NCI-H2029 (cell line): ENCODE measurements around the gene UNC13C.

Experiments used
- DNase-seq: peaks from one replicate; lab custom pipeline; 2025; lab: John Stamatoyannopoulos, UW

Gene UNC13C

DNA sequence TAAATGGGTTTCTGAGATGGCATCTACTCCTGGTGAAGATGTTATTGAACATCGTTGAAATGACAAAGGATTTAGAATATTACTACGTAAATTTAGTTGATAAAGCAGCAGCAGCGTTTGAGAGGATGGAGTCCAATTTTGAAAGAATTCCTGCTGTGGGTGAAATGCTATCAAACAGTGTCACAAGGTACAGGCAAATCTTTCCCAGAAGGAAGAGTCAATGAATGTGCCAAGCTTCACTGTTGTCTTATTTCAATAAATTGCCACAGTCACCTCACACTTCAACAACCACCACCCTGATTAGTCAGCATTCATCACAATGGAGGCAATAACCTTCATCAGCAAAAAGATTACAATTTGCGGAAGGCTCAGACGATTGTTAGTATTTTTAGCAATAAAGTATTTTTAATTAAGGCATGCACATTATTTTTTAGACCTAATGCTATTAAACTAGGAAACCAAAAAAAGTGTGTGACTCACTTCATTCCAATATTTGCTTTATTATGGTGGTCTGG, 142.8 kb downstream of the UNC13C start:
- DNase-seq, result no peak

DNA sequence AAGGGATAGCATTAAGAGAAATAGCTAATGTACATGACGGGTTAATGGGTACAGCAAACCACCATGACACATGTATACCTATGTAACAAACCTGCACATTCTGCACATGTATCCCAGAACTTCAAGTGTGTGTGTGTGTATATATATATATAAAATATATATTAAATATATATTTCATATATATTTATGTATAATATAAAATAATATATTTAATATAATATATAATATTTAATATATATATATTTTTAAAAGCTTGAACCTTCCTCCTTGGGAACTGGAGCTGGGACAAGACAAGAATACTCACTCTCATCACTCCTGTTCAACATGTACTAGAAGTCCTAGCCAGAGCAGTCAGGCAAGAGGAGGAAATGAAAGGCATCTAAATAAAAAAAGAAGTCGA, 149.3 kb downstream of the UNC13C start:
- no peak for DNase-seq

- DNase-seq, result no peak
Measured at GRCh38 chr15:54131410-54131809, 153.2 kb downstream of the UNC13C start.

- no peak for DNase-seq
Measured at GRCh38 chr15:54149115-54149531, 170.9 kb downstream of the UNC13C start.

DNA sequence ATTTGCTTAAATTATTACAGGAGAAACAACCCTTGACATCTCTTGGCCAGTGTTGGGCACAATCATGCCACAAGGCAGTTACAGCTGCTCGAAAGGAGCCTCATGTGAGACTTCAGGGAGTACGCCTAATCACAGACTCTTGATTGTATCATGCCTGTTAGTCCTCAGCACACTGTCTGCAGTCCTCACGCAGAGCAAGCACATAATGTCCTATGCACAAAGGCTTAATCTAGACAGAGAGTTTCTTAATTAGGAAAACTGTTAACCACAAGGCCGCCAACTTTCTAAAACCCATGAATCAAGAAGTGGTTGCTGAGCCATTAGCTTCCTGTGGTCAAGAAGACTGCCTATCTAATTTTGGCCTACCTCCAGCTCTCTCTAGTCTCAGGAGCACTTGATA, 172.0 kb downstream of the UNC13C start:
- DNase-seq, result no peak

DNA sequence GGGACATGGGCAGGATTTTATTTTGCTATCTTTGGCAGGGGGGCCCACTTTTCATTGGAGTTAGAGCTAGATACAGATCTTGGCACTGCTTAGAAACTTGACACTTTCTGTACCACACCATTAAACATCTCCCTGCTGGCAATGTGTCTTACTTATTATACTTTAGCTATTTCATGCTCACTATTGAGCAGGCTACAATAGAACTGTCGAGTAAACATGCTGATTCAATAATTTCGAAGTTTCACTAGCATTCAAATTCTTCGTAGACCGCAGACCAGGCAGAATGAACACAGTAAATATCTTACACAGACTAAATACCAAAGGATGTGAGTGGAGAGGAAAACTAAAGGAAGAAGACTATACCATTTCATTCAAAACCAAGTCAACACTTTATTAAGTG, 180.8 kb downstream of the UNC13C start:
- no peak for DNase-seq

DNA sequence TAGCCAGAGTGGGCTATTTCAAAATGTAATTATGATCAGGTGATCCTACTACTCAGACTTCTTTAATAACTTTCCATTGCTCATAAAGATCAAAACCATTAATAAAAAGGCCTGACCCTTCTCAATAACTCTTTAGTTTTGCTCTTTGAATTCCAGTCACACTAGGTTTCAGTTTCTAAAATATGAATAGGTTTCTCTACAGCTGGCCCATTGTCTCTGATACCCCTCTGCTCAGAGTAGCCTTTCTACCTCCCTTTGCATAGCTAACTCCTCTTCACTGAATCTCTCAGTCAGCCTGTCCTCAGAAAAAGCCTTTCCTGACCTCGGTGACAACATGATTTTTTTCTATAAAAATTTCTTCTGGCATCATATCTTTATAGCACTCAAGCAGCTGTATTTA, 209.1 kb downstream of the UNC13C start:
- no peak for DNase-seq

DNA sequence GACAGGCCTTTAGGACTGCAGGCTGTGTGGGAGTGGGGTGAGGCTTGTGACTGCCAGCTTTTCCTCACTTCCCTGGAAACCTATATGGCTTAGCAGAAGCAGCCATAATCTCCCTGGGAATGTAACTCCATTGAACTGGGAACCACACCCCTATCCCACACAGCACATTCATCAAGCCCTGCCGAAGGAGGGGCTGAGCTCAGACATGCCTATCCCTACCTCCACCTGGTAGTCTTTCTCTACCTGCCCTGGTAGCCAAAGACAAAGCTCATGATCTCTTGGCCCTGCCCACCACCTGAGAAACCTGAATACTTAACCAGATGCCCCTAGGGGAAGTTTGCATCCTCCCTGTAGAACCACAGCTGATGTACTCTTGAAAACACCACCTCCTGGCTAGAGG, 219.8 kb downstream of the UNC13C start:
- DNase-seq, result no peak

GRCh38 chr15:54206586-54207321, 228.5 kb downstream of the UNC13C start:
- DNase-seq, result no peak

- DNase-seq, result no peak
Measured at GRCh38 chr15:54208786-54209185, 230.5 kb downstream of the UNC13C start.

DNA sequence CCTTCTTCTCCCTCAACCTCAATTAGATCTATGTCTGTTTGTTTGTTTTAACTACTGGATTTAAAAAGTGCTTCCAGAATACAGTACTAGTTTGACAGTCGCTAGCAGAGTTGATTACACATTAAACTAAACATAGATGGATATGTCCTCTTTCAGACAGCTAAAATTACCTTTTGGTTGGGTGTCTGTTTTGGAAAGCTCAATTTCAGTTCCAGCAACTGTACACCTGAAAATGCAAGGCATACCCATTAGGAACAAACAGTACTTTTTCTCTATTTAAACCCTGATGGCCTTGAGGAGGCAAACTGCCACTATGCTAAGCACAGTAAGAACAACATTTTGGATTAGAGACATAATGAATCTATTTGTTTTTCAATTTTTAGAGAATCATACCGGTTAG, 234.4 kb downstream of the UNC13C start:
- DNase-seq, result no peak

DNA sequence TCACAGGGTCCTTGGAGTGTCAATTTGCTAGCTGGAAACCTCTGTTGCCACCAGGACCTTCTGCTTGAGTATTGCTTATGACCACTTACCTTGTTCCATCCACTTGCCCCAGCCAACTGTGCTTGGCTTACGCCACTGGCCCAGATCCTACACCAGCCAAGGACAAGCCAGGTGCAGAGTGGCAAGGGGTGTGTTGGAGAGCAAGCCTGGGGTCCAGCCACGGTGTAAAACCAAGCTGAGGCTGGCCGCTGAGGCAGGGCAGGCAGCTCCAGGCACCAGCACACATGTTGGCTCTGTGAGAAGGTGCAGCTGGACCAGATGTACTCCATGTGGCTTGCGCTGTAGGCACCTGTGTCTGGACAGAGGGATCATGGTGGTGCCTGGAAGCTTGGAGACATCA, 248.2 kb downstream of the UNC13C start:
- no peak for DNase-seq

GRCh38 chr15:54227569-54227968, 249.3 kb downstream of the UNC13C start:
- DNase-seq, result no peak

GRCh38 chr15:54250326-54250725, 272.1 kb downstream of the UNC13C start:
- DNase-seq, result no peak

DNA sequence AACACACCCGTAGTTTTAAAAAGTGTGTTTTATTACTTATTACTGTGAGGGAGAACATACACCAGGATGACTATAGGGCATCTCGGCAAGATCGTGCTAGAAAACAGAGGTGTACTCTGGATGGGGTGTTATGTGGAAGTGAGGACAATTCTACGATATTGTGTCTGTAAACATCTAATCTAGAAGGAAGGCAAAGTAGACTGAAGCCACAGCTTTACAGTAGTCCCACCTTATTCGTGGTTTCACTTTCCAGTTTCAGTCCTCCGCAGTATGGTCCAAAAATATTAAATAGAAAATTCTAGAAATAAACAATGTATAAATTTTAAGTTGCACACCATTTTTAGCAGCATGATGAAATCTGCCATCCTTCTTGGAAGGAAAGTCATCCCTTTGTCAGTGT, 277.9 kb downstream of the UNC13C start:
- DNase-seq, result no peak

- DNase-seq, result no peak
Measured at GRCh38 chr15:54273928-54274327, 295.7 kb downstream of the UNC13C start.

GRCh38 chr15:54277834-54278233, 299.6 kb downstream of the UNC13C start:
- DNase-seq, result no peak

- no peak for DNase-seq
Measured at GRCh38 chr15:54280726-54281125, 302.5 kb downstream of the UNC13C start.

GRCh38 chr15:54282228-54282836, 304.1 kb downstream of the UNC13C start:
- DNase-seq, result no peak

DNA sequence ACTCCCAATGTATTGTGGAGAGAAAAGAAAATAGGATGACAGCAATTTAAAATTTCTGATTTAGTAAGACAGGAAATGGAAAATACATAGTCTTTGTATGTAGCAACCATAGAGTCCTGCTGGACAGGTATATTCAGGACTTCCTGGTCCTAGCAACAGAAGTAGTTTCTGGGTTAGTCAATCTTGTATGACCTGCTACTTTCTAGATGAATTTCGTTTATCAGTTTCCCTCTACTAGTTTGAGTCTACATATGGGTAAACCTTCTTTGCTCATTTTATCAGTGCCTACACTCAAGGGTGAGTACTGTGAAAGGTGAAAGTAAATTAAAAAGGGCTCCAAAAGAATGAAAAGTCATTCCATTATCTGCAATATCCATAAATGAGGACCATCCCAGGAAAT, 309.8 kb downstream of the UNC13C start:
- DNase-seq, result no peak

DNA sequence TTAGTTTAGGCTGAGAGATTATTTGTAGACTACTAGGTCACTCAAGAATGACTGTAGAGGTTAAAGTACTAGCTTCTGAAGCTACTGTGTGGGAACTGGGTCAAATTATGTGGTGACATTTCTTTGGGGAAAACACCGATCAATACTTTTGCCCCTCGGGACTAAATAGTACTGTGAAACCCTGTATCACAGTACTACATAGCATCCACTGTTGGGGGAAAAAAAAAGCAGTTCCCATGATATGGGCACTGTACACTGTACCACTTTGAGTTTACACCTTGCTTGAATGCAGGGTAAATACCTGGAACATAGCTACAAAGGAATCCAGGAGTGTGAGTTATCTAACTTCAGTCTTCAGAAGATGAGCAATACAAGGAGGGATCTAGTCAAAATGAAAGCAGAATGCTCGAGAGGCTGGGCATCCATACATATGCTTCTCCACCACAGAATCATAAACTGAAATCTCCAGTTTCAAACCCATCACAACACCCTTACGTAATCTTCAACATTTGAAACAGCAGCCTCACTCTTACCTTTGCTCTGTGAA, 311.4 kb downstream of the UNC13C start:
- DNase-seq, result no peak

GRCh38 chr15:54298396-54298795, 320.2 kb downstream of the UNC13C start:
- no peak for DNase-seq

DNA sequence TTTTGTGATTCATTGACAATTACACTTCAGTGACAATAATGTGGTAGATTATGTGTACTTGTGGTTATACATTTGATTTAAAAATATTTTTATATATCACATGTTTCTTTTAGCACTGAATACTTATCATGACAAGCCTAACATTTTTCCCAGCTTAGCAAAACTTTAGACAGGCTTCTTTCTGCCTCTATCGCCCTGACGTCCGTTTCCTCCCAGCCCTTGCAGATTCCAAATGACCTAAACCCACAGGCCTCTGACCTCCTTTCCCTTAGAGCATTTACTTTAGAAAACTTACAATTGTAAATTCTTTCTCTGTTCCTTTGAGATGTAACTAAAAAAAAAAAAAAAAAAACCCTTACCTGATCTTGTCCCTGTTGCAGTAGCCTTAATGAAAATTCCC, 326.1 kb downstream of the UNC13C start:
- DNase-seq, result no peak
